HEK293 (cell line): ENCODE data around the gene PRKAG2.
A peak's percentile ranks its signal among the peaks of the same experiment; 100 is the strongest.

Source experiments
- CTCF ChIA-PET: fragments of 350-600 bp; formaldehyde crosslinking; extraction: SDS; loops from one replicate; lab custom pipeline; 2021; ENCODE audit warnings: antibody characterized with exemption; lab: Yijun Ruan, JAX
- POLR2A ChIA-PET: fragments of 300-600 bp; formaldehyde crosslinking; extraction: SDS; loops from one replicate; lab custom pipeline; 2020; ENCODE audit warnings: antibody characterized with exemption, inconsistent platforms; lab: Yijun Ruan, JAX
- H3K27ac ChIP-seq: fragments of 200-500 bp; sonication (Bioruptor generic); 2 replicates; pipeline ENCODE4 v1.5.1; 2014; ENCODE audit warnings: low read depth, low read length, control low read depth, inconsistent platforms; ENCODE audit errors: extremely low read depth
- H3K36me3 ChIP-seq, 2 experiments: fragments of 200-500 bp in 1 of 2; sonication (Bioruptor generic) in 1 of 2; 1 replicate in 1 of 2; 2 replicates in 1 of 2; pipeline ENCODE4 v1.5.1; 2014 to 2017; ENCODE audit warnings: inconsistent platforms in 2 of 2, low read length in 2 of 2; ENCODE audit not compliant: control insufficient read depth in 2 of 2, insufficient read depth in 1 of 2
- H3K4me1 ChIP-seq: fragments of 200-500 bp; sonication (Bioruptor generic); 2 replicates; pipeline ENCODE4 v1.5.1; 2014; ENCODE audit warnings: mild to moderate bottlenecking, low read length, inconsistent platforms; ENCODE audit not compliant: control insufficient read depth, insufficient read depth
- H3K4me3 ChIP-seq: 2 replicates; pipeline ENCODE4 v1.5.1; 2011; ENCODE audit warnings: low read depth, mild to moderate bottlenecking, control low read depth, low read length, moderate library complexity
- H3K9me3 ChIP-seq: fragments of 200-500 bp; sonication (Bioruptor generic); 2 replicates; pipeline ENCODE4 v1.5.1; 2014; ENCODE audit warnings: low read depth, low read length, inconsistent platforms; ENCODE audit not compliant: control insufficient read depth, insufficient read depth
- BCL11B ChIP-seq: fragments of 450-650 bp; formaldehyde crosslinking; IDR thresholded peaks from 2 replicates; pipeline ENCODE4 v1.5.1; 2016; ENCODE audit warnings: low read depth, missing biosample characterization, missing genetic modification characterization
- GLI2 ChIP-seq: fragments of 450-650 bp; formaldehyde crosslinking; IDR thresholded peaks from 2 replicates; pipeline ENCODE4; 2017; ENCODE audit warnings: missing biosample characterization, missing genetic modification characterization, low read depth, borderline replicate concordance
- KLF8 ChIP-seq: fragments of 450-650 bp; formaldehyde crosslinking; IDR thresholded peaks from 2 replicates; pipeline ENCODE4 v1.5.1; 2016; ENCODE audit warnings: missing biosample characterization, missing genetic modification characterization
- ZBTB1 ChIP-seq: fragments of 450-650 bp; formaldehyde crosslinking; IDR thresholded peaks from 2 replicates; pipeline ENCODE4 v1.5.1; 2016; ENCODE audit warnings: missing biosample characterization, missing genetic modification characterization
- ZBTB21 ChIP-seq: fragments of 450-650 bp; formaldehyde crosslinking; IDR thresholded peaks from 2 replicates; pipeline ENCODE4 v1.5.1; 2017; ENCODE audit warnings: missing biosample characterization, missing genetic modification characterization
- ZFP3 ChIP-seq: fragments of 450-650 bp; formaldehyde crosslinking; IDR thresholded peaks from 2 replicates; pipeline ENCODE4 v1.5.1; 2016; ENCODE audit warnings: low read depth, missing biosample characterization, missing genetic modification characterization
- ZNF433 ChIP-seq: fragments of 450-650 bp; formaldehyde crosslinking; IDR thresholded peaks from 2 replicates; pipeline ENCODE4 v1.5.1; 2016; ENCODE audit warnings: missing biosample characterization, missing genetic modification characterization, low read depth
- ZNF777 ChIP-seq: fragments of 450-650 bp; formaldehyde crosslinking; IDR thresholded peaks from 2 replicates; pipeline ENCODE4 v1.5.1; 2017; ENCODE audit warnings: missing biosample characterization, missing genetic modification characterization, borderline replicate concordance
- TF ChIP-seq, protein P1 (sequence below): fragments of 450-650 bp; formaldehyde crosslinking; IDR thresholded peaks from 2 replicates; pipeline ENCODE4 v1.5.1; 2016; ENCODE audit warnings: missing biosample characterization, missing genetic modification characterization
- TF ChIP-seq, protein P2 (sequence below): fragments of 450-650 bp; formaldehyde crosslinking; IDR thresholded peaks from 2 replicates; pipeline ENCODE4 v1.5.1; 2017; ENCODE audit warnings: missing biosample characterization, mild to moderate bottlenecking, missing genetic modification characterization, moderate library complexity
- TF ChIP-seq, protein P3 (sequence below): fragments of 450-650 bp; formaldehyde crosslinking; IDR thresholded peaks from 2 replicates; pipeline ENCODE4 v1.5.1; 2016; ENCODE audit warnings: missing biosample characterization, missing genetic modification characterization
- TF ChIP-seq, protein P4 (sequence below): fragments of 450-650 bp; formaldehyde crosslinking; IDR thresholded peaks from 2 replicates; pipeline ENCODE4 v1.5.1; 2016; ENCODE audit warnings: missing biosample characterization, missing genetic modification characterization

Gene PRKAG2

DNA sequence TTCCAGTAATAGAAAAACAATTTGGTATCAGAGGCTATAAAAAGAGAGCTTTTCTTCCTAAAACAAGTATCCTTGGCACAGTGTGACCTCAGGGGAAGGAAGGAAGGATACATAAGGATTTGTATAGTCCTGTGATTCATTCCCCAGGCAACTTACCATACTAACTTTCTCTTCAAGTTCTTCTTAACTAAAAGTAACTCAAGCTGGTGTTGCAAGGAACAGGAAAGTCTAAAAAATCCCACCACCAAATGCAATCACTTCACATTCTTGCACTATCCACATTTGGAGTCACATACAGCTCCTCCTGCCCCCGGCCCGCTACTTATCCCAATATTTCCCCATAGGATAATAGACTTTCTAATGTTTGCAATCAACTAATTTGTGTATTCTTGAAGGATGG, 84.8 kb downstream of the PRKAG2 start (continued):
- TF ChIP-seq, protein P1, sequence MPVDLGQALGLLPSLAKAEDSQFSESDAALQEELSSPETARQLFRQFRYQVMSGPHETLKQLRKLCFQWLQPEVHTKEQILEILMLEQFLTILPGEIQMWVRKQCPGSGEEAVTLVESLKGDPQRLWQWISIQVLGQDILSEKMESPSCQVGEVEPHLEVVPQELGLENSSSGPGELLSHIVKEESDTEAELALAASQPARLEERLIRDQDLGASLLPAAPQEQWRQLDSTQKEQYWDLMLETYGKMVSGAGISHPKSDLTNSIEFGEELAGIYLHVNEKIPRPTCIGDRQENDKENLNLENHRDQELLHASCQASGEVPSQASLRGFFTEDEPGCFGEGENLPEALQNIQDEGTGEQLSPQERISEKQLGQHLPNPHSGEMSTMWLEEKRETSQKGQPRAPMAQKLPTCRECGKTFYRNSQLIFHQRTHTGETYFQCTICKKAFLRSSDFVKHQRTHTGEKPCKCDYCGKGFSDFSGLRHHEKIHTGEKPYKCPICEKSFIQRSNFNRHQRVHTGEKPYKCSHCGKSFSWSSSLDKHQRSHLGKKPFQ (tag by site-specific recombination), result no peak
- TF ChIP-seq, all 188 proteins: peak for 0

DNA sequence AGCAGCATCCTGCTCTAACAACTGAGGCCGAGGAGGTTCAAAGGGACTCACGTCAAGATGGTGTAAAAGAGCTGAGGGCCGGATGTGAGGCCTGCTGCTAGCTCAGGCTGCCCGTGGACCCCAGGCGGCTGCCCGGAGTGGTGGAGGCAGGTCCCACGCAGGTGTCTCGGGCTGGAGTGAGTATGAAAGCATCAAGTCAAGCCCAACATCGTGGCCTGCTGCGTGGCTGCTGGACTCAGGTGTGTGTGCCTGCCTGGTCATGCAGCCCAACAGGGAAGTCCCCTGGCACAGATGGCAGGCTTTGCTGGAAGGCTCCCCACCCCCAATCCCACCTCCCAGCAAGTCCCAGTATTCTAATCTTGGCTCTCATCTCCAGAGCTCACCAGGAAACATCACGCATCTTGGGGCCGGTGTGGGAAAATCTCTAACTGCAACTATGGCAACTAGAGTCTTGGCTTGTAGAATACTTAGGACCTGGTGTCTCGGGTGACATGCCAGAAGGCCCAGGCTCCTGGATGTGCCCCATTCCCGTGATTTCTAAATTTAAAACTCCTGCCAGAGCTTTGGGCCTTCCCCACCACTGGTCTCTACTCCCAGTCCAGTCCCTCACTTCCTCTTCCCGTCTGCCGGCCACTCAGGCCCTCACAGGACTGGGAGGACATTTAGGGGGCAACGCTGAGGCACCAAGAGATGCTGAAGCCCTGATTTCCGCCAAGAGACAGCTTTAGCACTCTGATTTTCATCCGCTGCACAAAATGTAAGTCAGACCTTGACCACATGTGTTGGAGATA, 85.9 kb downstream of the PRKAG2 start:
- POLR2A ChIA-PET, result no interaction called here
- CTCF ChIA-PET, result interaction anchor here (0.6 to 4.4 kb wide), 2 partner anchors 8 to 439 kb away, joined by 3 to 37 read pairs; no protein-coding TSS in a partner anchor
- TF ChIP-seq, protein P2, sequence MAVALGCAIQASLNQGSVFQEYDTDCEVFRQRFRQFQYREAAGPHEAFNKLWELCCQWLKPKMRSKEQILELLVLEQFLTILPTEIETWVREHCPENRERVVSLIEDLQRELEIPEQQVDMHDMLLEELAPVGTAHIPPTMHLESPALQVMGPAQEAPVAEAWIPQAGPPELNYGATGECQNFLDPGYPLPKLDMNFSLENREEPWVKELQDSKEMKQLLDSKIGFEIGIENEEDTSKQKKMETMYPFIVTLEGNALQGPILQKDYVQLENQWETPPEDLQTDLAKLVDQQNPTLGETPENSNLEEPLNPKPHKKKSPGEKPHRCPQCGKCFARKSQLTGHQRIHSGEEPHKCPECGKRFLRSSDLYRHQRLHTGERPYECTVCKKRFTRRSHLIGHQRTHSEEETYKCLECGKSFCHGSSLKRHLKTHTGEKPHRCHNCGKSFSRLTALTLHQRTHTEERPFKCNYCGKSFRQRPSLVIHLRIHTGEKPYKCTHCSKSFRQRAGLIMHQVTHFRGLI (tag by site-specific recombination), result peak; percentile 50; the same call in 1 of the 2 replicates
- TF ChIP-seq KLF8 (tag by site-specific recombination) (no peak), ZBTB1 (tag by site-specific recombination) (no peak)
- Histone ChIP-seq H3K27ac (no peak overlapping the region), H3K36me3 (no peaks in the 10 kb centered on the region), H3K9me3 (no peaks in the 10 kb centered on the region), H3K4me1 (no peaks in the 10 kb centered on the region), H3K4me3 (no peak overlapping the region)

DNA sequence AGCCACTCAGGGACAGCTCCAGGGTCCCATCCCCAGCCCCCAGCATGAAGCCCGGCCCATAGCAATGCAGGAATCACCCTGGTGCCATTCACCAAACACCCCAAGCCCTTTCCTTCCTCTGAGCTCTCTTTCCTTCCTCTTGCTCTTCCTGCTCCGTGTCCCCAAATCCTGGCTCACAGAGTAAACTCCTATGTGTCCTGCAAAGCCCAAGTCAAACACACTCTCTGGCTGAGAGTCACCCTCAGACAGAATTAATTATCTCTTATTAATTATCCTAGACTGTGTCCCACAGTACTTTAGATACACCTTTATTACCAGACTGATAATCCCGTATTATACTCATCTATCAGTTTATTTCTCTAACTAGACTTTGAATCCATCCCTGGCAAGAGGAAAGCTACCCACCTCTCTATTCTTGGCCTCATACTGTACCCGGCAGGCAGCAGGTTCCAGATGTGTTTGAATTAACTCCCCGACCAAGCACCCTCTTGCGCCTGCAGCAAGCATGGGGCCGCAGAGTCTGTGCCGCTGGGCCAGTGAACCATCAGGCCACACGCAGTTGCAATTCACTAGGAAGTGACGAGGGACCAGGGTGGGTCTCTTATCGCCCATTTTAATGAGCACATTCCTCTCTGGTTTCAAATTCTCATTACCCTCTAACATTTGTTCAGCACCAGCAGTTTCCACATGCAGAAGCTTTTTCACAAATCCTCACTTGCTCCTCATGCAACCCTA, 86.7 kb downstream of the PRKAG2 start:
- H3K4me3 ChIP-seq, result no peak overlapping the region
- CTCF ChIA-PET, result interaction anchor here (4.4 kb wide), 1 partner anchor 7 kb away, joined by 37 read pairs; no protein-coding TSS in a partner anchor
- no peak overlapping the region for H3K27ac ChIP-seq
- peak; percentile 83 for TF ChIP-seq ZFP3 (tag by site-specific recombination)
- TF ChIP-seq, protein P3, sequence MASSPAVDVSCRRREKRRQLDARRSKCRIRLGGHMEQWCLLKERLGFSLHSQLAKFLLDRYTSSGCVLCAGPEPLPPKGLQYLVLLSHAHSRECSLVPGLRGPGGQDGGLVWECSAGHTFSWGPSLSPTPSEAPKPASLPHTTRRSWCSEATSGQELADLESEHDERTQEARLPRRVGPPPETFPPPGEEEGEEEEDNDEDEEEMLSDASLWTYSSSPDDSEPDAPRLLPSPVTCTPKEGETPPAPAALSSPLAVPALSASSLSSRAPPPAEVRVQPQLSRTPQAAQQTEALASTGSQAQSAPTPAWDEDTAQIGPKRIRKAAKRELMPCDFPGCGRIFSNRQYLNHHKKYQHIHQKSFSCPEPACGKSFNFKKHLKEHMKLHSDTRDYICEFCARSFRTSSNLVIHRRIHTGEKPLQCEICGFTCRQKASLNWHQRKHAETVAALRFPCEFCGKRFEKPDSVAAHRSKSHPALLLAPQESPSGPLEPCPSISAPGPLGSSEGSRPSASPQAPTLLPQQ, result no peak
- TF ChIP-seq ZNF777 (tag by site-specific recombination), result no peak
- TF ChIP-seq ZNF433 (tag by site-specific recombination), result no peak
- no peak for TF ChIP-seq BCL11B
- TF ChIP-seq ZBTB21 (tag by site-specific recombination), result no peak
- no peak for TF ChIP-seq GLI2 (tag by site-specific recombination)
- TF ChIP-seq, protein P4, sequence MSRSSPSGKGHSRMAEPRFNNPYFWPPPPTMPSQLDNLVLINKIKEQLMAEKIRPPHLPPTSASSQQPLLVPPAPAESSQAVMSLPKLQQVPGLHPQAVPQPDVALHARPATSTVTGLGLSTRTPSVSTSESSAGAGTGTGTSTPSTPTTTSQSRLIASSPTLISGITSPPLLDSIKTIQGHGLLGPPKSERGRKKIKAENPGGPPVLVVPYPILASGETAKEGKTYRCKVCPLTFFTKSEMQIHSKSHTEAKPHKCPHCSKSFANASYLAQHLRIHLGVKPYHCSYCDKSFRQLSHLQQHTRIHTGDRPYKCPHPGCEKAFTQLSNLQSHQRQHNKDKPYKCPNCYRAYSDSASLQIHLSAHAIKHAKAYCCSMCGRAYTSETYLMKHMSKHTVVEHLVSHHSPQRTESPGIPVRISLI (tag by site-specific recombination), result no peak
- TF ChIP-seq, all 188 proteins: peak for 1
- Histone ChIP-seq H3K36me3 (no peaks in the 10 kb centered on the region), H3K4me1 (no peaks in the 10 kb centered on the region), H3K9me3 (no peaks in the 10 kb centered on the region)
- POLR2A ChIA-PET, result no interaction called here
